HepG2 (cell line): ENCODE results near the gene NYNRIN. TPM values are rescaled to one million over a fixed set of nuclear protein-coding genes. Genes with fewer than 3 reads are reported as not detected.

Experiments
- FLYWCH1 ChIP-seq: sonication (generic); formaldehyde crosslinking; IDR thresholded peaks from 2 replicates; pipeline ENCODE4 v1.8.1; 2023; ENCODE audit warnings: mild to moderate bottlenecking, missing genetic modification reagents
- ZFP36L2 ChIP-seq: sonication (generic); formaldehyde crosslinking; IDR thresholded peaks from 2 replicates; pipeline ENCODE4 v1.4.0; 2020; ENCODE audit warnings: missing genetic modification reagents
- polyA plus RNA-seq, 8 experiments: library from polyadenylated mRNA; depleted of rRNA in 3 of 8; stranded (reverse) in 7 of 8; unstranded in 1 of 8; fragments of >200 nt; fragmentation: Illumina TruSeq in 4 of 8; extraction: Trizol in 4 of 8; gene quantifications; 2 replicates each; pipeline versions ENCODE4 v1.2.1 to v1.2.3, GENCODE V29; 2011 to 2016; ENCODE audit warnings: low read depth in 4 of 8, missing spikeins in 1 of 8, mixed read lengths in 1 of 8; ENCODE audit not compliant: insufficient read depth in 1 of 8
- total RNA-seq, 5 experiments: library from RNA; depleted of rRNA; stranded (reverse); fragments of >200 nt; fragmentation: Illumina TruSeq; extraction: Trizol; gene quantifications; 2 replicates each; pipeline ENCODE4 v1.2.3, GENCODE V29; 2016; ENCODE audit warnings: low read depth in 1 of 5
- TF ChIP-seq, protein P1 (sequence below): sonication (generic); formaldehyde crosslinking; IDR thresholded peaks from 2 replicates; pipeline ENCODE4 v1.5.0; 2020; ENCODE audit warnings: mild to moderate bottlenecking, missing genetic modification reagents, borderline replicate concordance
- TF ChIP-seq, protein P2 (sequence below): sonication (generic); formaldehyde crosslinking; IDR thresholded peaks from 2 replicates; pipeline ENCODE4 v1.8.0; 2022; ENCODE audit warnings: missing genetic modification reagents, mild to moderate bottlenecking, inconsistent platforms, borderline replicate concordance
- TF ChIP-seq, protein P3 (sequence below): sonication (generic); formaldehyde crosslinking; IDR thresholded peaks from 2 replicates; pipeline ENCODE4 v1.5.0; 2020; ENCODE audit warnings: missing genetic modification reagents, mild to moderate bottlenecking, borderline replicate concordance
- TF ChIP-seq, protein P4 (sequence below): sonication (generic); formaldehyde crosslinking; IDR thresholded peaks from 2 replicates; pipeline ENCODE4 v1.9.0; 2022; ENCODE audit warnings: missing genetic modification reagents, mild to moderate bottlenecking, borderline replicate concordance

NYNRIN gene
- total and polyA plus RNA-seq, 2 of the 13 experiments (the other 11 are each of a cell fraction or from before 2014, with no cell fraction given): 0.63 to 1.1 TPM

DNA sequence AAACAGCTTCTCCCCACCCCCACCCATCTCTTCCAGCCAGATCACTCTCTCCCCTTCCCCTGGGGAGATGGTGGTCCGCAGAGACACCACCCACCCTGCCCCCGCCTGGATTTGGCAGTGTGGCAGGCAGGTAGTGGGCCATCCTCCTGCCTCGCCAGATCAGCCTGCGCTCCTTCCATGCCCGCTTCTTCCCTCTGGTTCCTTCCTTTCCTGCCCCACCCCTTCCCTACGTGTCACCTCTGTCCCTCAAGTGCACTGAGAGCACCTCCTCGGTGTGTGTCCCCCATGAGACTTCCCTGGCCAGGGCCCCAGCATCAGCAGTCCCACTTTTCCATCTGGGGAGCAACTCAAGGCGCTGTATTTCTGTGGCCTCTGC is 632 bp downstream of the NYNRIN start (continued):
- TF ChIP-seq, protein P1, sequence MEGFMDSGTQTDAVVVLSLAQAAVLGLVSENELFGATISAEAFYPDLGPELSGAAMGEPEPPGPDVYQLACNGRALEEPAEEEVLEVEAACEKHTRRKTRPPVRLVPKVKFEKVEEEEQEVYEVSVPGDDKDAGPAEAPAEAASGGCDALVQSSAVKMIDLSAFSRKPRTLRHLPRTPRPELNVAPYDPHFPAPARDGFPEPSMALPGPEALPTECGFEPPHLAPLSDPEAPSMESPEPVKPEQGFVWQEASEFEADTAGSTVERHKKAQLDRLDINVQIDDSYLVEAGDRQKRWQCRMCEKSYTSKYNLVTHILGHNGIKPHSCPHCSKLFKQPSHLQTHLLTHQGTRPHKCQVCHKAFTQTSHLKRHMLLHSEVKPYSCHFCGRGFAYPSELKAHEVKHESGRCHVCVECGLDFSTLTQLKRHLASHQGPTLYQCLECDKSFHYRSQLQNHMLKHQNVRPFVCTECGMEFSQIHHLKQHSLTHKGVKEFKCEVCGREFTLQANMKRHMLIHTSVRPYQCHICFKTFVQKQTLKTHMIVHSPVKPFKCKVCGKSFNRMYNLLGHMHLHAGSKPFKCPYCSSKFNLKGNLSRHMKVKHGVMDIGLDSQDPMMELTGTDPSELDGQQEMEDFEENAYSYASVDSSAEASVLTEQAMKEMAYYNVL: peak; percentile 20; the same call in 1 of the 2 replicates
- TF ChIP-seq, protein P2, sequence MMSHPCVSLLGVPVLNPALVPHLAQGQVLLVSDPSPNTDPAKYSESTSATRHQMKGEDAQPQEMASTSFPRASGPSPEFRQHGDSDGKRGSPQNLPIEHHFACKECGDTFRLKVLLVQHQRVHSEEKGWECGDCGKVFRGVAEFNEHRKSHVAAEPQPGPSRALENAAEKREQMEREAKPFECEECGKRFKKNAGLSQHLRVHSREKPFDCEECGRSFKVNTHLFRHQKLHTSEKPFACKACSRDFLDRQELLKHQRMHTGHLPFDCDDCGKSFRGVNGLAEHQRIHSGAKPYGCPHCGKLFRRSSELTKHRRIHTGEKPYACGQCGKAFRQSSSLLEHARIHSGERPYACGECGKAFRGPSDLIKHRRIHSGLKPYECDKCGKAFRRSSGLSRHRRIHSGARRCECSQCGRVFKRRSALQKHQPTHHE: no peak
- TF ChIP-seq, protein P3, sequence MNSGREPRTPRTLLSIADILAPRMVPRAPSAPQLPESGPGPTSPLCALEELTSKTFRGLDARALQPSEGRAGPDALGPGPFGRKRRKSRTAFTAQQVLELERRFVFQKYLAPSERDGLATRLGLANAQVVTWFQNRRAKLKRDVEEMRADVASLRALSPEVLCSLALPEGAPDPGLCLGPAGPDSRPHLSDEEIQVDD: peak; percentile 23; the same call in 1 of the 2 replicates
- TF ChIP-seq FLYWCH1 (CRISPR knock-in tag) (no peak), ZFP36L2 (CRISPR knock-in tag) (no peak)
- TF ChIP-seq, protein P4, sequence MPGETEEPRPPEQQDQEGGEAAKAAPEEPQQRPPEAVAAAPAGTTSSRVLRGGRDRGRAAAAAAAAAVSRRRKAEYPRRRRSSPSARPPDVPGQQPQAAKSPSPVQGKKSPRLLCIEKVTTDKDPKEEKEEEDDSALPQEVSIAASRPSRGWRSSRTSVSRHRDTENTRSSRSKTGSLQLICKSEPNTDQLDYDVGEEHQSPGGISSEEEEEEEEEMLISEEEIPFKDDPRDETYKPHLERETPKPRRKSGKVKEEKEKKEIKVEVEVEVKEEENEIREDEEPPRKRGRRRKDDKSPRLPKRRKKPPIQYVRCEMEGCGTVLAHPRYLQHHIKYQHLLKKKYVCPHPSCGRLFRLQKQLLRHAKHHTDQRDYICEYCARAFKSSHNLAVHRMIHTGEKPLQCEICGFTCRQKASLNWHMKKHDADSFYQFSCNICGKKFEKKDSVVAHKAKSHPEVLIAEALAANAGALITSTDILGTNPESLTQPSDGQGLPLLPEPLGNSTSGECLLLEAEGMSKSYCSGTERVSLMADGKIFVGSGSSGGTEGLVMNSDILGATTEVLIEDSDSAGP (CRISPR knock-in tag): peak; percentile 59; the same call in 1 of the 2 replicates
